ENCODE data around the gene MYO9A.
"Not testable (repeated sequence)": the region's sequence is repeated elsewhere in the genome, so short reads cannot be mapped to it uniquely, and the experiment has no call there.

MYO9A gene

GRCh38 chr15:72086920-72087648 is 30.9 kb downstream of the MYO9A start:
- no peak for DNase-seq

- DNase-seq: no peak
Measured at GRCh38 chr15:72086010-72086697, 31.8 kb downstream of the MYO9A start.

GRCh38 chr15:72082176-72082575 is 35.8 kb downstream of the MYO9A start:
- DNase-seq: no peak

GRCh38 chr15:72078887-72079286 is 39.1 kb downstream of the MYO9A start:
- no peak for DNase-seq

GRCh38 chr15:72077950-72078349 is 40.0 kb downstream of the MYO9A start:
- DNase-seq: no peak

- DNase-seq: no peak
Measured at GRCh38 chr15:72074335-72075060, 43.5 kb downstream of the MYO9A start.

GRCh38 chr15:72071448-72071825 is 46.5 kb downstream of the MYO9A start:
- DNase-seq: not testable (repeated sequence)

GRCh38 chr15:72070817-72071447 is 47.0 kb downstream of the MYO9A start:
- no peak for DNase-seq

GRCh38 chr15:72068856-72069255 is 49.1 kb downstream of the MYO9A start:
- no peak for DNase-seq

GRCh38 chr15:72065801-72066200 is 52.1 kb downstream of the MYO9A start:
- DNase-seq: no peak

GRCh38 chr15:72063186-72063585 is 54.8 kb downstream of the MYO9A start:
- DNase-seq: no peak

GRCh38 chr15:72062319-72062718 is 55.6 kb downstream of the MYO9A start:
- DNase-seq: no peak

GRCh38 chr15:72060687-72061250 is 57.2 kb downstream of the MYO9A start:
- no peak for DNase-seq

GRCh38 chr15:72058585-72058984 is 59.4 kb downstream of the MYO9A start:
- no peak for DNase-seq

GRCh38 chr15:72057548-72058091 is 60.3 kb downstream of the MYO9A start:
- no peak for DNase-seq

GRCh38 chr15:72056217-72056616 is 61.7 kb downstream of the MYO9A start:
- DNase-seq: not testable (repeated sequence)

GRCh38 chr15:72053297-72053696 is 64.7 kb downstream of the MYO9A start:
- not testable (repeated sequence) for DNase-seq

GRCh38 chr15:72050700-72051099 is 67.2 kb downstream of the MYO9A start:
- no peak for DNase-seq

GRCh38 chr15:72047020-72047419 is 70.9 kb downstream of the MYO9A start:
- DNase-seq: no peak

- no peak for DNase-seq
Measured at GRCh38 chr15:72044956-72045355, 73.0 kb downstream of the MYO9A start.

- DNase-seq: no peak
Measured at GRCh38 chr15:72042865-72043264, 75.1 kb downstream of the MYO9A start.

- DNase-seq: no peak
Measured at GRCh38 chr15:72042054-72042453, 75.9 kb downstream of the MYO9A start.

GRCh38 chr15:72037321-72037720 is 80.6 kb downstream of the MYO9A start:
- DNase-seq: no peak

Measured in stimulated activated naive CD4-positive, alpha-beta T cell treated with Interleukin-2 at 50 U/mL for 16 hours (primary cell).